BE2C (cell line): Measurements from ENCODE around the gene SRGAP3.
A peak's percentile ranks its signal among the peaks of the same experiment; 100 is the strongest.

Experiments used
- DNase-seq: peaks from one replicate; pipeline ENCODE4 v3.0.0-alpha.2; 2020
- H3K27me3 ChIP-seq: fragments of 250-450 bp; sonication (Bioruptor Pico); 2 replicates; pipeline ENCODE4 v1.5.1; 2020; ENCODE audit warnings: mild to moderate bottlenecking
- H3K36me3 ChIP-seq: fragments of 250-450 bp; sonication (Bioruptor Pico); 2 replicates; pipeline ENCODE4 v1.5.1; 2020; ENCODE audit warnings: mild to moderate bottlenecking
- H3K4me1 ChIP-seq: fragments of 250-450 bp; sonication (Bioruptor Pico); 2 replicates; pipeline ENCODE4 v1.5.1; 2020
- H3K4me3 ChIP-seq: 2 replicates; pipeline ENCODE4 v1.5.1; 2011; ENCODE audit warnings: low read depth, low read length
- H3K9me3 ChIP-seq: fragments of 250-450 bp; sonication (Bioruptor Pico); 2 replicates; pipeline ENCODE4 v1.5.1; 2020
- CTCF ChIP-seq: IDR thresholded peaks from 2 replicates; pipeline ENCODE4 v1.5.1; 2012; ENCODE audit warnings: mild to moderate bottlenecking, low read depth, low read length

The SRGAP3 gene

GRCh38 chr3:9205345-9206143, 43.9 kb downstream of the SRGAP3 start:
- H3K4me1 ChIP-seq: peaks cover 8% of the 10 kb centered on the region
- no peaks in the 10 kb centered on the region for H3K27me3 ChIP-seq
- no peak for DNase-seq
- no peaks in the 10 kb centered on the region for H3K36me3 ChIP-seq
- no peak overlapping the region for H3K4me3 ChIP-seq
- H3K9me3 ChIP-seq: no peaks in the 10 kb centered on the region
- TF ChIP-seq CTCF: no peak

GRCh38 chr3:9204253-9204992, 45.0 kb downstream of the SRGAP3 start:
- no peaks in the 10 kb centered on the region for H3K9me3 ChIP-seq
- no peak overlapping the region for H3K4me3 ChIP-seq
- H3K36me3 ChIP-seq: no peaks in the 10 kb centered on the region
- no peaks in the 10 kb centered on the region for H3K27me3 ChIP-seq
- H3K4me1 ChIP-seq: peaks cover 8% of the 10 kb centered on the region
- no peak for TF ChIP-seq CTCF
- DNase-seq: no peak

GRCh38 chr3:9203317-9203716, 46.1 kb downstream of the SRGAP3 start:
- TF ChIP-seq CTCF: no peak
- H3K4me1 ChIP-seq: peaks cover 8% of the 10 kb centered on the region
- H3K4me3 ChIP-seq: no peak overlapping the region
- no peaks in the 10 kb centered on the region for H3K9me3 ChIP-seq
- H3K36me3 ChIP-seq: no peaks in the 10 kb centered on the region
- no peak for DNase-seq
- H3K27me3 ChIP-seq: no peaks in the 10 kb centered on the region

- H3K27me3 ChIP-seq: no peaks in the 10 kb centered on the region
- H3K9me3 ChIP-seq: no peaks in the 10 kb centered on the region
- H3K4me1 ChIP-seq: peaks cover 8% of the 10 kb centered on the region
- H3K4me3 ChIP-seq: no peak overlapping the region
- DNase-seq: no peak
- no peak for TF ChIP-seq CTCF
- no peaks in the 10 kb centered on the region for H3K36me3 ChIP-seq
Observed at GRCh38 chr3:9202546-9202945, 46.9 kb downstream of the SRGAP3 start.

- peaks cover 8% of the 10 kb centered on the region for H3K4me1 ChIP-seq
- TF ChIP-seq CTCF: no peak
- no peaks in the 10 kb centered on the region for H3K27me3 ChIP-seq
- H3K9me3 ChIP-seq: no peaks in the 10 kb centered on the region
- H3K4me3 ChIP-seq: no peak overlapping the region
- DNase-seq: no peak
- no peaks in the 10 kb centered on the region for H3K36me3 ChIP-seq
Observed at GRCh38 chr3:9201955-9202354, 47.5 kb downstream of the SRGAP3 start.

- peak; percentile 63 for DNase-seq
- TF ChIP-seq CTCF: no peak
- H3K4me3 ChIP-seq: no peak overlapping the region
Observed at GRCh38 chr3:9201266-9201665, 48.2 kb downstream of the SRGAP3 start.

More at GRCh38 chr3:9201266-9201665, 48.2 kb downstream of the SRGAP3 start:
- Histone ChIP-seq H3K36me3 (no peaks in the 10 kb centered on the region), H3K9me3 (no peaks in the 10 kb centered on the region), H3K27me3 (no peaks in the 10 kb centered on the region), H3K4me1 (peaks cover 8% of the 10 kb centered on the region)
